Stimulated activated CD4-positive, alpha-beta T cell treated with anti-CD3 and anti-CD28 coated beads, Interleukin-15, amount 100 ng/mL, for 1 hour (primary cell): ENCODE measurements around the gene TELO2.
"Not testable (repeated sequence)": the region's sequence is repeated elsewhere in the genome, so short reads cannot be mapped to it uniquely, and the experiment has no call there.

Source experiments
- DNase-seq, 2 donors: peaks; one replicate each; pipeline ENCODE4 v3.0.0-alpha.2; 2020; ENCODE audit warnings: low read depth in 1 of 2, low spot score in 1 of 2

Gene TELO2

GRCh38 chr16:1457489-1458245 lies 35.5 kb upstream of the TELO2 start:
- DNase-seq: no peak

DNA sequence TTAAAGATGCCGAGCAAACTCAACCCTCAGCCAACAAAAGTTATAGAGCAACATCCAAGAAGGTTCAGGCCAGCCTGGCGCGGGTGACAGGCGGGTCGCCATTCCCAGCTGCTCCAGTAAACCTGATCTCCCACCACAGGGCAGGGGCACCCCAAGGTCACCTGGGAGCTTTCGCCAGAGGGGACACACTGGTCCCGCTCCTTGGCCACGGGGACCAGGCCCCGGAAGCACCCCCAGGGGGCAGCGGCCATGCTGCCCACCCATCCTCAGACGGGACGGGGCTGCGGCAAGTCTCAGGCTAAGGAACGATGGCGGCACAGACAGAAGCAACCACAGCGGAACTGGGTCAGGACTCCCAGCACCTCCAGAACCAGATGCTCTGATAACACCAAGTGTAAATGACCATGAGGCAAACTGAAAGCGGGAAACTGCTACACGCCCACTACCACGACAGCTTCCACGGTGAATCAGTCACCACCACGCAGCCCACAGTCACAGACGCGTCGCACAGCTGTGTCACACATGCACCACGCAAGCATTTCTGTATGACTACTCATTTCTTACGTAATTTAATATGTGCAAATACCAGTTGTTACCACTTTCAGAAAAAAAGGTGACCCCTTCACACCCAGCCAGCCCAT lies 34.7 kb upstream of the TELO2 start:
- no peak for DNase-seq

- DNase-seq: no peak
These were observed 34.2 kb upstream of the TELO2 start for GRCh38 chr16:1458977-1459341.

DNA sequence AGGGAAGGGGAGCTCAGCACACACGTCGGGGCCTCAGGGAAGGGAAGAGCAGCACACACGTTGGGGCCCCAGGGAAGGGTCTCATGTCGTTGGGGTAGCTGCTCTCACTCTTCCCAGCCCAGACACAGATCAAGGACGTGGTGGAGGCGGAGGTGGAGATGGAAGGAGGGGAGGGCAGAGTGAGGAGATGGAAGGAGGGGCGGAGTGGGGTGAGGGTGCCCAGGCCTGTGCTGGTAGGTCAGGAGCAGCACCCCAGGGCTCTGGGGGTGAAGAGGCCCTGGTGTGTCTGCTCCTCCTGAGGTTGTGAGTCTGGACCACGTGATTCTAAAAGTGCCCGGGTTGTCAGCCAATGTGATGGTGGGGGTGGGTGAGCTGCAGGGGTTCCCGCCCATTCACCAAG lies 33.2 kb upstream of the TELO2 start:
- DNase-seq: no peak

DNA sequence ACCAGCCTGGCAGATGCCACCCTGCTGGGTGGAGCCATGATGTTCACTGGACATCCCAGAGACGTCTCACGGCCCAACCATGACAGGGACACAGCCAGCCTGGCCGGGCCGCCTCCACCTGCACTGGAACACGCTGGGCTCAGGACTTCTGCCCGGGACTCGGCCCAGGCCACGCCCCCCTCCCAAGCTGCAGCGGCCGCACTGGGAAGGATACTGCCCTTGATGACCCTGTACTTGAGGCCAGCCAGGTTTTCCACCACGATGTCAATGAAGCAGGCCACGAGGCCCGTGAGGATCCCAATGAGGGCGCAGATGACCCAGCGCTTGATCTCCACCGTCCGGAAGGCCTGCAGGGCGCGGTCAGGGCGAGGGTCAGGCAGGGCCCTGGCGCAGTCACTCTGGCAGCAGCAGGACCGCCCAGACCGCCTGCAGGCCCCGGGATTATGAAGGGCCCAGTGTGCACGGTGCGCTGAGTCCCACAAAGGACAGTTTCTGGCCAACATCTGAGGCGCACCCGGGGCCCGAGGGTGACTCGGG lies 32.5 kb upstream of the TELO2 start:
- DNase-seq: no peak

GRCh38 chr16:1461146-1461545 lies 32.0 kb upstream of the TELO2 start:
- DNase-seq: no peak

DNA sequence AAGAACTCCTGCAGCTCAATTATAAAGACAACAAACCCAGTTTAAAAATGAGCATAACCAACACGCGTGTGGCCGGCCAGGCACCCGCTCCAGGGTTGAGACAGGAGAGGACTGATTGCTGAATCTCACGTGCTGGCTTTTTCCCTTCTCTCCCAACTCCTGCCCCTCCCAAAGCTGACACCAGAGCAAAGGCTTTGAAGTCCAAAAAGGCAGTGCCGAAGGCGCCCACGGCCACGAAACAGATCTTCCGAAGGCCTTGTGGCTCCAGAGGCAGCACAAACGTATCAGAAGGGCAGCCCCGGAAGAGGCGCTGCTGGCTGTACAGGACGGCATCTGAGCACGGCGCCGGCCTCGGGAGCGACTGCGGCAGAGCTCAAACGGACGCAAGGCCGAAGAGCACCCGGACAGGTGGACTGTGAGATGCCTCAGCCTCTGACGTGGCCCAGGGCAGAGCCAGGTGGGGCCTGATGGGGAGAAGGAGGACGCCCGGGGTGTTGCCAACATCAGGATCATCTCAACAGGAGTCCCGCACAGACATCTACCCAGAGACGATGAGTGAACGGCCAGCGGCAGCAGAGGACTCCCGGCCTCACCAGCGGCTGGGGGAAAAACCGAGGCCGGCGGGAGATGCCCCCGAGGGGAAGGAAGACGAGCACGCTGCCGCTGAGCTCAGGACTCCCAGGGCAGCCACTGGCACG lies 28.8 kb upstream of the TELO2 start:
- DNase-seq: no peak

DNA sequence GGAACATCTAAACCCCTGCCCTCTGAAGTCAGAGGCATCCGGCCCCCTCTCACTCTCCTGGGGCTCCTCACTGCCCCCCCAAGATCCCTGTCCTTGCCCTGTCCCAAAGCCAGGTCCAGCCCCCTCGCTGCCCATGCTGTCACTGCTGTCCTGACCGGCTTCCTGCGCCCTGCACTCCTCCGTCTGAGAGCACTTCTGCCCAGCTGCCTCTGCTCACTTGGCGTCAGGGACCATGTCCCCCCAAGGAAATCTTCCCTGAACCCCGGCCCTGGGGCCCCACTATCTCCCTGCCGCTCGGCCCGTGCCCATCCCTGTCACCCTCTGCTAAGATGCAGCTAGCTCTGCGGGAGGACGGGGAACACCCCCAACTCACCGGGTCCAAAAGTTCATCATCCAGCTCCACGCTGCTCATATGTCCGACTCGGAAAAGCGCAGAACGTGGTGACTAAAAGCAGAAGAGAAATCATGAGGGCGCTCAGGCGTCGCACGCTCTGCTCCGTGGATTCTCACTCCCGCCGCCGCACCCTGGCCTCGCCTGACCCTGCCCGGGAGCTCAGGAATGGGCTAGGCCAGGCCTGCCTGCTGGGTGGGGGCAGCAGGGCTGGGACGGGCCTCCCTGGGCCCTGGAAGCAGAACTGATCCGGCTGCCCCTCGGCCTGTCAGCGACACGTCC lies 28.1 kb upstream of the TELO2 start:
- no peak for DNase-seq

DNA sequence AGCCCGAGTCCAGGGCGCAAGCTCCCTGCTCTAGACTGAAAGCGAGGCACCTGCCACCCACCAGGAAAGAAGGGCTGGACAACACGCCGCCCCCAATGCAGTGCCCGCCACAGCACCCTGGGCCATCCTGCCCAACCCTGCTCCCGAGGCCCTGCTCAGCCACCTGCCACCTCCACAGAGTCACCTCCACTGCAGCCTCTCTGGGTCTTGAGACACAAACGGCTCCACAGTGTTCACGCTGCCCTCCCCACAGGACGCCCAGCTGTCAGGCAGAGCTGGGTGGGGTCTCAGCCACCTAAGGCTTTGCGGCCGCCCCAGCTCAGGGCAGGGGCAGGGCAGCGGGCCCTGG lies 27.6 kb upstream of the TELO2 start:
- DNase-seq: no peak

DNA sequence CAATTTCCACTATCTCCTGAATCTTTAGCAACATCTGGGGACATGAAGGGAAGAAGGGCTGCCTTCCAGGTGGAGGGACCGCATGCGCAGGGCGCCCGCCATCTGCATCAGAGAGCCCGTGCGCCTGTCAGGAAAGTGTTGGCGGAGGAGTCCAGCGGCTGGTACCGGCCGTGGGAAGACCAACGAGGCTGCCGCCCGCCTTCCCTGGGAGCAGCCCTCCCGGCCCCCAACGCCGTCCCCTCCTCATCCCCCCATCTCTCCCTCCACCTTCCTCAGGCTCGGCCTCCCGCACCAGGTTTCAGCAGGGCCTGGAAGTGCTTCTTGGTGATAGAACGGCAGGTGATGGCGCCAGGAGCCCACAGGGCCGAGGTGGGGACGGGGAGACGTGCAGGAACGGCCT lies 27.1 kb upstream of the TELO2 start:
- no peak for DNase-seq

- no peak for DNase-seq
These were observed 26.1 kb upstream of the TELO2 start for GRCh38 chr16:1466968-1467521.

GRCh38 chr16:1468426-1468810 lies 24.7 kb upstream of the TELO2 start:
- no peak for DNase-seq

GRCh38 chr16:1469141-1469540 lies 24.0 kb upstream of the TELO2 start:
- DNase-seq: not testable (repeated sequence)

DNA sequence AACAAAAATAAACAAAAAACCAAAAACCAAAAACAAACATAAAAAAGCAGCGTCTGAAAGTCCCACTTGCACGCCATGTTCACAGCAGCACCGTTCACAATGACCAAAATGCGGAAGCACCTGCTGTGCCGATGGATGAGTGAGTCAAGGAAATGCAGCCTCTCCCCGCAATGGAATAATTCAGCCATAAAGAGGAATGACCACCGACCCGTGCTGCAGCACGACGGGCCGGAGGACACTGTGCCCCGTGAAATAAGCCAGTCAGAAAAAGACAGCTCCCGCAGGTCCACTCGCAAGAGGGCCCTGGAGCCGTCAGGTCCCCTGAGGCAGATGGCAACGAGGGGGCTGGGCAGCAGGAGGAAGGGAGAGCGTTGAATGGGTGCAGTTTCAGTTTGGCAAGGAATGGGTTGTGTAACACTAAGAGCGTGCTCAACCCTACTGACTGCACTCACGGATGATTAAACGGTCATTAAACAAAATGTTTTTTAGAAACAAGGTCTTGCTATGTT lies 23.4 kb upstream of the TELO2 start:
- no peak for DNase-seq

DNA sequence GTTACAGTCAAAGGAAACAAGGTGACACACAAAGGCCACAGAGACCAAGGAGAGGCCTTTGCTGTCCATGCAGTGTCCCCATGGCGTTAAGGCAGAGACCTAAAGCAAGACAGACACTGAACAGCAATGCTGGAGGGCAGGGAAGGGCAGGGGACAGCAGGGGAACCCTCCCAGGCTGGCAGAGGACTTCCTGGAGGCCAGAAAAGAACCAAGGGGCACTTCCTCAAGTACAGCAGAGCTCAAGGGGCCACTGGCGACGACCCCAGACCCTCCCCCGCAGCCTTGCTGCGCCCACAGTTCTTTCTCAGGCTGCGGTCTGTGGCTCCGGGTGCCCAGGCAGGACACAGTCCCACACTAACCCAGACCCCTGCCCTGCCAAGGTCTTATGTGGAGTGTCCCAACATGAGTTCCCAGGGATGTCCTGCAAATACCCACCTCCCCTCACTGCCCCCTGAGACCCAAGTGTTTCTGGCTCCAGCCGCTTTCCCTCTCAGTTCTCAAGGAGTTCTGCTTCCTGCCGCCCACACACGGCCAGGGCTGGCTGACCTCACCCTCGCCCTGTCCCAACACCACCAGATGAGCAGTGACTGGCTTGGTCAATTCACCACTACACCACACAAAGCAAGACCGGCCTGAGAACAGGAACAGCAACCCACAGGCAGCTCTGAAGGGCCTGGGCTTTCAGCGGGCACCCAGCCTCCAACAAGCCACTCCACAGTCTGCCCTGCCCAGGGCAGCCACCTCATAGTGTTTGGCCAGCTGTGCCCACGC lies 22.5 kb upstream of the TELO2 start:
- no peak for DNase-seq

- no peak for DNase-seq
These were observed 21.5 kb upstream of the TELO2 start for GRCh38 chr16:1471569-1472194.

GRCh38 chr16:1472974-1473373 lies 20.2 kb upstream of the TELO2 start:
- DNase-seq: no peak

DNA sequence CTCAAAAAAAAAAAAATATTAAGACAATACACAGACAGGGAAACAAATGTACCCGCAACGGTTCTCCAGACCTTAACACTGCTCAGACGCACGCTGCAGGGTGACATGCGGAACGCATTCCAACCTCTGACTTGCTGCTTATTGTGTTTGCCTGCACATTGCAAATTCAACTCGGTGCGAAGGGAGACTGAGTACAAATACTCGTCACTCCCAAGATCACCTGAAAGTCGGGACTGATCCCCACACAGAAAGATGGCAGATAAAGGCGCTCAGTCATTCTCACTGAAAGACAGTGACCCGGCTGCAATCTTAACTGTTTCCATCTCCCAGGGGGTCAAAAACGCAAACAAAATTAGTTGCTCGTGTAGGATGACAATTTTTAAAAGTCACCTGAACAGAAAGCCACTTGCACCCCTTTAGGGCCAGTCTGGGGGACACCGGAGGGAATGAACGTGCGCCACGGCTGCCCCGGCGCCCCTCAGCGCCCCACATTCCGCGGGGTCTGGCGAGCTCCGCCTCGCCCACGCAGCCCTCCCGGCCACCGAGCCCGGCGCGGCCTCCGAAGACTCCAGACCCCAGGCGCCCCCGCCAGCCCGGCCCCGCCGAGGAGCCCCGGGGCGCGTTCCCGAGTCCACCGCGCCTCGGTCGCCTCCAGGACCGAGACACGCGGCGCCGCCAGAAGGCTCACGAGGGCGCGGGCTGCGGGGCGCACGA lies 18.9 kb upstream of the TELO2 start:
- DNase-seq: no peak

GRCh38 chr16:1474796-1475551 lies 18.2 kb upstream of the TELO2 start, which contains the start of gene CLCN7:
CLCN7 (minus strand) TSS chr16:1475028; CDS start chr16:1474974, 54 bp downstream.
- peak; percentile 77 to 85 for DNase-seq
